HEK293T (cell line): ENCODE results near the gene ANKRD42.

Source experiments
- CTBP1 ChIP-seq: fragments of 450-650 bp; IDR thresholded peaks from 2 replicates; pipeline ENCODE4 v1.6.1; 2016; ENCODE audit warnings: borderline replicate concordance
- ELF4 ChIP-seq: fragments of 450-650 bp; IDR thresholded peaks from 2 replicates; pipeline ENCODE4 v1.6.1; 2017; ENCODE audit warnings: antibody characterized with exemption
- FOXK2 ChIP-seq: fragments of 450-650 bp; IDR thresholded peaks from 2 replicates; pipeline ENCODE4 v1.6.1; 2016; ENCODE audit warnings: mild to moderate bottlenecking
- FOXM1 ChIP-seq: fragments of 450-650 bp; IDR thresholded peaks from 2 replicates; pipeline ENCODE4 v1.6.1; 2017; ENCODE audit warnings: mild to moderate bottlenecking, borderline replicate concordance
- SP1 ChIP-seq: fragments of 450-650 bp; IDR thresholded peaks from 2 replicates; pipeline ENCODE4 v1.6.1; 2017
- SUZ12 ChIP-seq: fragments of 450-650 bp; IDR thresholded peaks from 2 replicates; pipeline ENCODE4 v1.6.1; 2016; ENCODE audit warnings: mild to moderate bottlenecking
- TARDBP ChIP-seq: fragments of 450-650 bp; IDR thresholded peaks from 2 replicates; pipeline ENCODE4 v1.6.1; 2016
- ZNF384 ChIP-seq: fragments of 450-650 bp; IDR thresholded peaks from 2 replicates; pipeline ENCODE4 v1.6.1; 2016
- TF ChIP-seq, protein P1 (sequence below): fragments of 450-650 bp; IDR thresholded peaks from 2 replicates; pipeline ENCODE4 v1.6.1; 2016

DNA sequence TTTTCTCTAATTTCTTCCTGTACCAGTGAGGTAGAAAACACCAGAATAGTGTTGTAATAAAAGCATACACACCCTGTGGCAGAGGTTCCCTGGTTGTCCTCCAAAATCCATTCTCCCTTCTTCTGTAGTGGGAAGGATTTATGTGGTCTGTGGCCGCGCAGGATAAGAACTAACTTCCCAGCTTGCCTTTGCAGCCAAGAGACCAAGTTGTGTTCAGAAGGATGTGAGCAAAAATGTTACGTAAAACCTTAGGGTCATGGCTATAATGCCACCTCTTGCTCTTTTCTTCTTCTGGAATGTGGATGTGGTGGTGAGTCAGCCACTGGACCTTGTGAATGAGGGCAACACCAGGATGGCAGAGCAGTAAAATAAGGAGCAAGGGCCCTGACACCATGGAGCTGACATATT lies 64.3 kb downstream of the ANKRD42 start:
- TF ChIP-seq SP1 (no peak), FOXK2 (no peak), CTBP1 (no peak), FOXM1 (no peak), TARDBP (no peak), ZNF384 (no peak), SUZ12 (no peak), ELF4 (no peak)
- TF ChIP-seq, protein P1, sequence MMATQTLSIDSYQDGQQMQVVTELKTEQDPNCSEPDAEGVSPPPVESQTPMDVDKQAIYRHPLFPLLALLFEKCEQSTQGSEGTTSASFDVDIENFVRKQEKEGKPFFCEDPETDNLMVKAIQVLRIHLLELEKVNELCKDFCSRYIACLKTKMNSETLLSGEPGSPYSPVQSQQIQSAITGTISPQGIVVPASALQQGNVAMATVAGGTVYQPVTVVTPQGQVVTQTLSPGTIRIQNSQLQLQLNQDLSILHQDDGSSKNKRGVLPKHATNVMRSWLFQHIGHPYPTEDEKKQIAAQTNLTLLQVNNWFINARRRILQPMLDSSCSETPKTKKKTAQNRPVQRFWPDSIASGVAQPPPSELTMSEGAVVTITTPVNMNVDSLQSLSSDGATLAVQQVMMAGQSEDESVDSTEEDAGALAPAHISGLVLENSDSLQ, result no peak
